ENCODE measurements around the gene AGA.

DNA sequence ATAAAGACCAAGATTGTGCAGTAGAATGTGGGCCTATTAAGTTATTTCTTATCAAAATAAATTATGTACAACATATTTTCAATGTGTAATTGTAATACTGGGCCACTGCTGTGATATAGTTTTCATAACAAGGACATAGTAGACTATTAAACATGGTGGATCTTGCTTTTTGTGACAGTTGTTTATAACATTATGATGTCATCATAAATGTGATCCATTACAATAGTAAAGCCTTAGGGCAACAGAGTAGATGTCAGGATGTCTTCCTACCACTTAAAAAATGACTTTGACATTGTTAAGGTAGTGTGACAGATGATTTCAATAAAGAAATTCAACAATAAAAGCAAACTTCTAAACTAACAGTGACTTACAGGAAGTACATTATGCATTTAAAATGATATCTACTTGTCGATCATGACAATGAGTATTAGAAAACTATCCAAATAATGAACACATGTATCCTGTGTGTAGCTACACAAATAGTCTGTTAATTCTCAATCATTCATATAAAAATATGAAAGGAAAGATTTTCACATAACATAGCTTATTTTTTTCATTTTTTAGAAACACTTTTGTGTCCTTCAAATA is 5.3 kb upstream of the AGA start:
- TF ChIP-seq POLR2AphosphoS5 (IDR thresholded peaks at IDR 0.05; ENCODE audit: low read depth, low read length) (no peak), SIN3A (IDR thresholded peaks at IDR 0.05; ENCODE audit: borderline replicate concordance, insufficient read depth, low read length) (no peak)
- TF ChIP-seq, protein P1, sequence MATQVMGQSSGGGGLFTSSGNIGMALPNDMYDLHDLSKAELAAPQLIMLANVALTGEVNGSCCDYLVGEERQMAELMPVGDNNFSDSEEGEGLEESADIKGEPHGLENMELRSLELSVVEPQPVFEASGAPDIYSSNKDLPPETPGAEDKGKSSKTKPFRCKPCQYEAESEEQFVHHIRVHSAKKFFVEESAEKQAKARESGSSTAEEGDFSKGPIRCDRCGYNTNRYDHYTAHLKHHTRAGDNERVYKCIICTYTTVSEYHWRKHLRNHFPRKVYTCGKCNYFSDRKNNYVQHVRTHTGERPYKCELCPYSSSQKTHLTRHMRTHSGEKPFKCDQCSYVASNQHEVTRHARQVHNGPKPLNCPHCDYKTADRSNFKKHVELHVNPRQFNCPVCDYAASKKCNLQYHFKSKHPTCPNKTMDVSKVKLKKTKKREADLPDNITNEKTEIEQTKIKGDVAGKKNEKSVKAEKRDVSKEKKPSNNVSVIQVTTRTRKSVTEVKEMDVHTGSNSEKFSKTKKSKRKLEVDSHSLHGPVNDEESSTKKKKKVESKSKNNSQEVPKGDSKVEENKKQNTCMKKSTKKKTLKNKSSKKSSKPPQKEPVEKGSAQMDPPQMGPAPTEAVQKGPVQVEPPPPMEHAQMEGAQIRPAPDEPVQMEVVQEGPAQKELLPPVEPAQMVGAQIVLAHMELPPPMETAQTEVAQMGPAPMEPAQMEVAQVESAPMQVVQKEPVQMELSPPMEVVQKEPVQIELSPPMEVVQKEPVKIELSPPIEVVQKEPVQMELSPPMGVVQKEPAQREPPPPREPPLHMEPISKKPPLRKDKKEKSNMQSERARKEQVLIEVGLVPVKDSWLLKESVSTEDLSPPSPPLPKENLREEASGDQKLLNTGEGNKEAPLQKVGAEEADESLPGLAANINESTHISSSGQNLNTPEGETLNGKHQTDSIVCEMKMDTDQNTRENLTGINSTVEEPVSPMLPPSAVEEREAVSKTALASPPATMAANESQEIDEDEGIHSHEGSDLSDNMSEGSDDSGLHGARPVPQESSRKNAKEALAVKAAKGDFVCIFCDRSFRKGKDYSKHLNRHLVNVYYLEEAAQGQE (IDR thresholded peaks at IDR 0.05; ENCODE audit: insufficient read depth in 1 of 2, low read depth in 2 of 2, low read length in 2 of 2) = no peak

Measured in PFSK-1 (cell line).